GM23338 (cell line): Measurements from ENCODE around the gene CTRB1. TPM values are rescaled to one million over a fixed set of nuclear protein-coding genes. Genes with fewer than 3 reads are reported as not detected.
A peak's percentile ranks its signal among the peaks of the same experiment; 100 is the strongest.

Experiments used
- ATAC-seq: fragments of 200-7000 bp; cut with Tn5 transposase; 3 replicates; pipeline ENCODE4 v1.9.1; 2020
- DNase-seq: peaks from one replicate; pipeline ENCODE4 v3.0.0-alpha.2; 2015; ENCODE audit warnings: low spot score
- H2AFZ ChIP-seq: fragments of 200-600 bp; sonication (generic); 2 replicates; pipeline ENCODE4 v1.8.0; 2016; ENCODE audit warnings: antibody characterized with exemption, mild to moderate bottlenecking, moderate library complexity
- H3F3A ChIP-seq: fragments of 200-600 bp; sonication (generic); replicated peaks from 2 replicates; pipeline ENCODE4 v1.8.0; 2017; ENCODE audit warnings: antibody characterized with exemption, mixed run types, low read depth
- H3K27ac ChIP-seq: fragments of 200-600 bp; sonication (generic); 2 replicates; pipeline ENCODE4 v1.6.1; 2016; ENCODE audit warnings: low read depth
- H3K27me3 ChIP-seq: fragments of 200-600 bp; sonication (generic); 2 replicates; pipeline ENCODE4 v1.8.0; 2016; ENCODE audit warnings: mild to moderate bottlenecking, mixed run types, moderate library complexity; ENCODE audit not compliant: insufficient read depth
- H3K36me3 ChIP-seq: fragments of 200-600 bp; sonication (generic); 2 replicates; pipeline ENCODE4 v1.8.0; 2016; ENCODE audit warnings: mild to moderate bottlenecking; ENCODE audit not compliant: insufficient read depth
- H3K4me1 ChIP-seq: fragments of 200-600 bp; sonication (generic); 2 replicates; pipeline ENCODE4 v1.8.0; 2016; ENCODE audit warnings: mild to moderate bottlenecking, moderate library complexity; ENCODE audit not compliant: insufficient read depth
- H3K4me2 ChIP-seq: fragments of 200-600 bp; sonication (generic); 2 replicates; pipeline ENCODE4 v1.7.1; 2017; ENCODE audit warnings: mixed run types
- H3K4me3 ChIP-seq: fragments of 200-600 bp; sonication (generic); 2 replicates; pipeline ENCODE4 v1.6.1; 2016; ENCODE audit warnings: mixed run types
- H3K79me2 ChIP-seq: fragments of 200-600 bp; sonication (generic); replicated peaks from 2 replicates; pipeline ENCODE4 v1.8.0; 2017; ENCODE audit warnings: mild to moderate bottlenecking; ENCODE audit not compliant: insufficient read depth
- H3K9me2 ChIP-seq: fragments of 200-600 bp; sonication (generic); 2 replicates; pipeline ENCODE4 v1.8.0; 2017; ENCODE audit not compliant: insufficient read depth
- H4K20me1 ChIP-seq: fragments of 200-600 bp; sonication (generic); replicated peaks from 2 replicates; pipeline ENCODE4 v1.8.0; 2017; ENCODE audit warnings: mild to moderate bottlenecking; ENCODE audit not compliant: insufficient read depth
- H3K27ac Mint-ChIP-seq: 2 replicates; pipeline ENCODE4 v1.8.0; 2020; ENCODE audit warnings: inconsistent platforms, mild to moderate bottlenecking, moderate library complexity, mixed read lengths
- H3K27me3 Mint-ChIP-seq: 3 replicates; pipeline ENCODE4 v1.8.0; 2022; ENCODE audit warnings: low read depth, mild to moderate bottlenecking, moderate library complexity, mixed read lengths, inconsistent platforms; ENCODE audit not compliant: insufficient read depth, poor library complexity
- H3K36me3 Mint-ChIP-seq: 3 replicates; pipeline ENCODE4 v1.8.0; 2021; ENCODE audit warnings: low read depth, mild to moderate bottlenecking, inconsistent platforms, moderate library complexity, mixed read lengths
- H3K4me1 Mint-ChIP-seq: 3 replicates; pipeline ENCODE4 v1.8.0; 2020; ENCODE audit warnings: mild to moderate bottlenecking, inconsistent platforms, mixed read lengths
- H3K4me3 Mint-ChIP-seq: 3 replicates; pipeline ENCODE4 v1.8.0; 2021; ENCODE audit warnings: moderate library complexity, mild to moderate bottlenecking, inconsistent platforms, mixed read lengths
- H3K9me3 Mint-ChIP-seq: 3 replicates; pipeline ENCODE4 v1.8.0; 2020; ENCODE audit warnings: moderate library complexity, mild to moderate bottlenecking, inconsistent platforms, mixed read lengths
- CREB1 ChIP-seq: fragments of 250-450 bp; sonication (Bioruptor Pico); IDR thresholded peaks from 2 replicates; pipeline ENCODE4 v1.5.0; 2020; ENCODE audit warnings: low read depth, mild to moderate bottlenecking, moderate library complexity
- EZH2 ChIP-seq: fragments of 200-600 bp; sonication (generic); IDR thresholded peaks from one replicate; pipeline ENCODE4 v1.8.0; 2017; ENCODE audit warnings: antibody characterized with exemption, mild to moderate bottlenecking, low read depth; ENCODE audit not compliant: unreplicated experiment
- EZH2phosphoT487 ChIP-seq: fragments of 200-600 bp; sonication (generic); IDR thresholded peaks from one replicate; pipeline ENCODE4 v1.8.1; 2018; ENCODE audit warnings: antibody characterized with exemption; ENCODE audit not compliant: unreplicated experiment
- JUNB ChIP-seq: IDR thresholded peaks from one replicate; pipeline ENCODE4 v1.6.1; 2016; ENCODE audit warnings: antibody characterized with exemption; ENCODE audit not compliant: unreplicated experiment
- NANOG ChIP-seq: IDR thresholded peaks from 2 replicates; pipeline ENCODE4 v1.6.1; 2016; ENCODE audit warnings: antibody characterized with exemption, borderline replicate concordance
- POLR2AphosphoS5 ChIP-seq: IDR thresholded peaks from 2 replicates; pipeline ENCODE4 v1.6.1; 2016; ENCODE audit warnings: antibody characterized with exemption, low read depth
- STAT1 ChIP-seq: IDR thresholded peaks from one replicate; pipeline ENCODE4 v1.6.1; 2016; ENCODE audit warnings: antibody characterized with exemption; ENCODE audit not compliant: unreplicated experiment
- ZNF331 ChIP-seq: fragments of 250-450 bp; sonication (Bioruptor Pico); IDR thresholded peaks from 2 replicates; pipeline ENCODE4 v1.5.0; 2020; ENCODE audit warnings: low read depth, mild to moderate bottlenecking, moderate library complexity
- ZNF462 ChIP-seq: fragments of 250-450 bp; sonication (Bioruptor Pico); IDR thresholded peaks from 2 replicates; pipeline ENCODE4 v1.5.0; 2020; ENCODE audit warnings: mild to moderate bottlenecking, moderate library complexity
- polyA plus RNA-seq: library from polyadenylated mRNA; unstranded; fragments of >200 nt; fragmentation: Nextera tagmentation; extraction: Ambion mirVana; gene quantifications from 2 replicates; pipeline ENCODE4 v1.2.1, GENCODE V29; 2016
- total RNA-seq: library from RNA; depleted of rRNA; stranded (reverse); fragments of >200 nt; shearing (Covaris generic); gene quantifications from 2 replicates; pipeline ENCODE4 v1.2.3, GENCODE V29; 2014
- TF ChIP-seq, protein P1 (sequence below): IDR thresholded peaks from one replicate; pipeline ENCODE4 v1.6.1; 2018; ENCODE audit warnings: antibody characterized with exemption; ENCODE audit not compliant: unreplicated experiment
- TF ChIP-seq, protein P2 (sequence below), 2 experiments: fragments of 200-600 bp in 1 of 2; sonication (generic) in 1 of 2; conservative IDR thresholded peaks; 2 replicates each; pipeline versions ENCODE4 v1.5.1 to v1.6.1; 2016 to 2017; ENCODE audit warnings: antibody characterized with exemption in 2 of 2, low read depth in 2 of 2, mild to moderate bottlenecking in 2 of 2, moderate library complexity in 1 of 2
- TF ChIP-seq, protein P3 (sequence below): IDR thresholded peaks from 2 replicates; pipeline ENCODE4 v1.6.1; 2016; ENCODE audit warnings: antibody characterized with exemption

The CTRB1 gene
- total and polyA plus RNA-seq, 2 experiments from 2014 or later = not detected

DNA sequence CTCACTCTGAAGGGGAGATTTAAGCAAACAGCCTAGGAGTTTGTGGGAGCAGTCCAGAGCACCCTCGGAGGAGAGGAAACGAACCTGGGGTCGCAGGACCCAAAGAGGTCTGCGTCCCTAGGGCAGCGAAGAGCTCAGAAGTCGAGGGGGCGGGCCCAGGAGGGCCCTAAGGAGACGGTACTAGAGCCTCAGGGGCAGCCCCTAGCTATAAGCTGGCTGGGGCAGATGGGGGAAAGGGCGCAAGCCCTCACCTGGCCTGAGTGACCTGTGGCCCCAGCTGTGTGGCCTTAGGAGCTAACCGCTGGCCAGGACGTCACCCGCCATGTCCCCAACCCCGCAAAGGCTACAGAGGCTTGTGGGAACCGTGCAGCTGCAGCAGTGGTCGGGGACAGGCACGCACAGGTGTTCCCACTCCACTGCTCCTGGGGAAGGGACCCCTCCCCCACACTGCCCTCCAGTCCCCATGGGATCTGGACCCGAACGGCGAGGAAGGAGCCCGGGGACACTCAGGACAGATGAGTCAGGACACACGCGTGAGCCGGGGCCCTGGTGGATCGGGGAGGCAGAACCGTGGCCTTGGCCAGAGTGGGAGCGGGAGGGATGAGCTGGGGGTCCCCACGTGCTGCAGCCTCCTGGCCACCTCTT lies 9.8 kb upstream of the CTRB1 start:
- Histone ChIP-seq H3K36me3 (no peaks in the 10 kb centered on the region), H3F3A (no peaks in the 10 kb centered on the region), H3K27ac (no peak overlapping the region), H3K27me3 (no peaks in the 10 kb centered on the region), H3K4me2 (no peak overlapping the region), H4K20me1 (0 out of 2 replicates have a peak, but pooled peaks cover 3% of the 10 kb centered on the region), H2AFZ (peak overlapping the region; percentile 28; the same call in 1 of the 2 replicates), H3K9me2 (no peaks in the 10 kb centered on the region), H3K4me3 (no peak overlapping the region), H3K4me1 (no peaks in the 10 kb centered on the region), H3K79me2 (no peaks in the 10 kb centered on the region)
- Mint-ChIP-seq H3K4me1 (peaks cover 6% of the 10 kb centered on the region; the same call in 1 of the 3 replicates), H3K9me3 (no peaks in the 10 kb centered on the region), H3K36me3 (no peaks in the 10 kb centered on the region), H3K27ac (no peak overlapping the region), H3K4me3 (no peak overlapping the region; the same call in 2 of the 3 replicates), H3K27me3 (peaks cover 2% of the 10 kb centered on the region)
- no peak for DNase-seq
- ATAC-seq = peak; percentile 54
- no peak for TF ChIP-seq CREB1
- TF ChIP-seq EZH2phosphoT487 = no peak
- no peak for TF ChIP-seq STAT1
- no peak for TF ChIP-seq EZH2
- no peak for TF ChIP-seq ZNF462
- TF ChIP-seq JUNB = no peak
- TF ChIP-seq ZNF331 (CRISPR knock-in tag) = no peak
- TF ChIP-seq POLR2AphosphoS5 = no peak
- TF ChIP-seq, protein P1, sequence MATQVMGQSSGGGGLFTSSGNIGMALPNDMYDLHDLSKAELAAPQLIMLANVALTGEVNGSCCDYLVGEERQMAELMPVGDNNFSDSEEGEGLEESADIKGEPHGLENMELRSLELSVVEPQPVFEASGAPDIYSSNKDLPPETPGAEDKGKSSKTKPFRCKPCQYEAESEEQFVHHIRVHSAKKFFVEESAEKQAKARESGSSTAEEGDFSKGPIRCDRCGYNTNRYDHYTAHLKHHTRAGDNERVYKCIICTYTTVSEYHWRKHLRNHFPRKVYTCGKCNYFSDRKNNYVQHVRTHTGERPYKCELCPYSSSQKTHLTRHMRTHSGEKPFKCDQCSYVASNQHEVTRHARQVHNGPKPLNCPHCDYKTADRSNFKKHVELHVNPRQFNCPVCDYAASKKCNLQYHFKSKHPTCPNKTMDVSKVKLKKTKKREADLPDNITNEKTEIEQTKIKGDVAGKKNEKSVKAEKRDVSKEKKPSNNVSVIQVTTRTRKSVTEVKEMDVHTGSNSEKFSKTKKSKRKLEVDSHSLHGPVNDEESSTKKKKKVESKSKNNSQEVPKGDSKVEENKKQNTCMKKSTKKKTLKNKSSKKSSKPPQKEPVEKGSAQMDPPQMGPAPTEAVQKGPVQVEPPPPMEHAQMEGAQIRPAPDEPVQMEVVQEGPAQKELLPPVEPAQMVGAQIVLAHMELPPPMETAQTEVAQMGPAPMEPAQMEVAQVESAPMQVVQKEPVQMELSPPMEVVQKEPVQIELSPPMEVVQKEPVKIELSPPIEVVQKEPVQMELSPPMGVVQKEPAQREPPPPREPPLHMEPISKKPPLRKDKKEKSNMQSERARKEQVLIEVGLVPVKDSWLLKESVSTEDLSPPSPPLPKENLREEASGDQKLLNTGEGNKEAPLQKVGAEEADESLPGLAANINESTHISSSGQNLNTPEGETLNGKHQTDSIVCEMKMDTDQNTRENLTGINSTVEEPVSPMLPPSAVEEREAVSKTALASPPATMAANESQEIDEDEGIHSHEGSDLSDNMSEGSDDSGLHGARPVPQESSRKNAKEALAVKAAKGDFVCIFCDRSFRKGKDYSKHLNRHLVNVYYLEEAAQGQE = no peak
- TF ChIP-seq, protein P2, sequence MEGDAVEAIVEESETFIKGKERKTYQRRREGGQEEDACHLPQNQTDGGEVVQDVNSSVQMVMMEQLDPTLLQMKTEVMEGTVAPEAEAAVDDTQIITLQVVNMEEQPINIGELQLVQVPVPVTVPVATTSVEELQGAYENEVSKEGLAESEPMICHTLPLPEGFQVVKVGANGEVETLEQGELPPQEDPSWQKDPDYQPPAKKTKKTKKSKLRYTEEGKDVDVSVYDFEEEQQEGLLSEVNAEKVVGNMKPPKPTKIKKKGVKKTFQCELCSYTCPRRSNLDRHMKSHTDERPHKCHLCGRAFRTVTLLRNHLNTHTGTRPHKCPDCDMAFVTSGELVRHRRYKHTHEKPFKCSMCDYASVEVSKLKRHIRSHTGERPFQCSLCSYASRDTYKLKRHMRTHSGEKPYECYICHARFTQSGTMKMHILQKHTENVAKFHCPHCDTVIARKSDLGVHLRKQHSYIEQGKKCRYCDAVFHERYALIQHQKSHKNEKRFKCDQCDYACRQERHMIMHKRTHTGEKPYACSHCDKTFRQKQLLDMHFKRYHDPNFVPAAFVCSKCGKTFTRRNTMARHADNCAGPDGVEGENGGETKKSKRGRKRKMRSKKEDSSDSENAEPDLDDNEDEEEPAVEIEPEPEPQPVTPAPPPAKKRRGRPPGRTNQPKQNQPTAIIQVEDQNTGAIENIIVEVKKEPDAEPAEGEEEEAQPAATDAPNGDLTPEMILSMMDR (conservative IDR thresholded peaks at IDR 0.05; ENCODE audit: low read depth in 2 of 2) = no peak
- TF ChIP-seq, protein P3, sequence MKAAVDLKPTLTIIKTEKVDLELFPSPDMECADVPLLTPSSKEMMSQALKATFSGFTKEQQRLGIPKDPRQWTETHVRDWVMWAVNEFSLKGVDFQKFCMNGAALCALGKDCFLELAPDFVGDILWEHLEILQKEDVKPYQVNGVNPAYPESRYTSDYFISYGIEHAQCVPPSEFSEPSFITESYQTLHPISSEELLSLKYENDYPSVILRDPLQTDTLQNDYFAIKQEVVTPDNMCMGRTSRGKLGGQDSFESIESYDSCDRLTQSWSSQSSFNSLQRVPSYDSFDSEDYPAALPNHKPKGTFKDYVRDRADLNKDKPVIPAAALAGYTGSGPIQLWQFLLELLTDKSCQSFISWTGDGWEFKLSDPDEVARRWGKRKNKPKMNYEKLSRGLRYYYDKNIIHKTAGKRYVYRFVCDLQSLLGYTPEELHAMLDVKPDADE = no peak
- TF ChIP-seq NANOG = no peak
